H9 (cell line): Measurements from ENCODE around the gene MBP. TPM values are rescaled to one million over a fixed set of nuclear protein-coding genes. Genes with fewer than 3 reads are reported as not detected.

Experiments used
- DNase-seq: peaks from one replicate; pipeline ENCODE4 v3.0.0-alpha.2; 2017
- H2AFZ ChIP-seq: one replicate; pipeline ENCODE4 v1.6.1; 2013; ENCODE audit warnings: mild to moderate bottlenecking, low read length, control low read depth, moderate library complexity
- H2AK5ac ChIP-seq: 2 replicates; pipeline ENCODE4 v1.6.1; 2013; ENCODE audit warnings: low read length, control low read depth, mixed read lengths; ENCODE audit not compliant: insufficient read length
- H2BK120ac ChIP-seq: one replicate; pipeline ENCODE4 v1.6.1; 2013; ENCODE audit warnings: low read depth, mild to moderate bottlenecking, low read length, control low read depth, inconsistent platforms; ENCODE audit not compliant: poor library complexity, severe bottlenecking
- H2BK12ac ChIP-seq: 2 replicates; pipeline ENCODE4 v1.6.1; 2013; ENCODE audit warnings: low read length, control low read depth, mixed read lengths, low read depth; ENCODE audit not compliant: insufficient read length
- H2BK15ac ChIP-seq: 2 replicates; pipeline ENCODE4 v1.6.1; 2013; ENCODE audit warnings: low read depth, low read length, control low read depth
- H2BK20ac ChIP-seq: one replicate; pipeline ENCODE4 v1.6.1; 2013; ENCODE audit warnings: low read depth, mild to moderate bottlenecking, low read length, control low read depth, inconsistent platforms; ENCODE audit not compliant: poor library complexity, severe bottlenecking
- H2BK5ac ChIP-seq: 2 replicates; pipeline ENCODE4 v1.6.1; 2013; ENCODE audit warnings: low read length, control low read depth, mixed read lengths; ENCODE audit not compliant: insufficient read length
- H3K14ac ChIP-seq: 2 replicates; pipeline ENCODE4 v1.6.1; 2013; ENCODE audit warnings: low read length, control low read depth; ENCODE audit not compliant: insufficient read depth
- H3K18ac ChIP-seq: 2 replicates; pipeline ENCODE4 v1.6.1; 2013; ENCODE audit warnings: low read depth, mild to moderate bottlenecking, mixed read lengths, low read length, control low read depth; ENCODE audit not compliant: insufficient read length
- H3K23ac ChIP-seq: 2 replicates; pipeline ENCODE4 v1.6.1; 2013; ENCODE audit warnings: low read length, control low read depth, mixed read lengths, low read depth; ENCODE audit not compliant: insufficient read length
- H3K23me2 ChIP-seq: 2 replicates; pipeline ENCODE4 v1.6.1; 2013; ENCODE audit warnings: low read depth, mild to moderate bottlenecking, mixed read lengths, low read length, control low read depth; ENCODE audit not compliant: insufficient read length, poor library complexity, severe bottlenecking
- H3K27ac ChIP-seq: 2 replicates; pipeline ENCODE4 v1.5.1; 2013; ENCODE audit warnings: low read length, control low read depth, mixed read lengths, low read depth; ENCODE audit not compliant: insufficient read length
- H3K27me3 ChIP-seq: 2 replicates; pipeline ENCODE4 v1.6.1; 2013; ENCODE audit warnings: low read length, control low read depth, inconsistent platforms; ENCODE audit not compliant: insufficient read depth
- H3K4ac ChIP-seq: 2 replicates; pipeline ENCODE4 v1.6.1; 2013; ENCODE audit warnings: low read depth, mild to moderate bottlenecking, control low read depth, inconsistent platforms, low read length, moderate library complexity
- H3K4me1 ChIP-seq: 2 replicates; pipeline ENCODE4 v1.6.1; 2013; ENCODE audit warnings: low read length, control low read depth, inconsistent platforms; ENCODE audit not compliant: insufficient read depth
- H3K4me2 ChIP-seq: 2 replicates; pipeline ENCODE4 v1.6.1; 2013; ENCODE audit warnings: low read length, control low read depth, mixed read lengths; ENCODE audit not compliant: insufficient read length, insufficient read depth
- H3K56ac ChIP-seq: 2 replicates; pipeline ENCODE4 v1.6.1; 2013; ENCODE audit warnings: low read depth, mild to moderate bottlenecking, mixed read lengths, low read length, control low read depth; ENCODE audit not compliant: insufficient read length
- H3K79me1 ChIP-seq: 2 replicates; pipeline ENCODE4 v1.6.1; 2013; ENCODE audit warnings: low read depth, mild to moderate bottlenecking, moderate library complexity, low read length, control low read depth, inconsistent platforms; ENCODE audit not compliant: insufficient read depth, poor library complexity, severe bottlenecking
- H3K79me2 ChIP-seq: 2 replicates; pipeline ENCODE4 v1.6.1; 2013; ENCODE audit warnings: low read length, control low read depth, inconsistent platforms; ENCODE audit not compliant: insufficient read depth
- H3K9ac ChIP-seq: 2 replicates; pipeline ENCODE4 v1.6.1; 2013; ENCODE audit warnings: low read length, control low read depth, mixed read lengths; ENCODE audit not compliant: insufficient read length; ENCODE audit errors: extremely low read depth
- H3K9me3 ChIP-seq: one replicate; pipeline ENCODE4 v1.6.1; 2013; ENCODE audit warnings: low read depth, low read length, inconsistent platforms; ENCODE audit not compliant: control insufficient read depth
- H3T11ph ChIP-seq: one replicate; pipeline ENCODE4 v1.6.1; 2013; ENCODE audit warnings: mild to moderate bottlenecking, low read length, control low read depth, inconsistent platforms
- H4K20me1 ChIP-seq: one replicate; pipeline ENCODE4 v1.6.1; 2013; ENCODE audit not compliant: control insufficient read depth, insufficient read length, insufficient read depth
- H4K5ac ChIP-seq: 2 replicates; pipeline ENCODE4 v1.6.1; 2013; ENCODE audit warnings: low read depth, mild to moderate bottlenecking, mixed read lengths, low read length, control low read depth; ENCODE audit not compliant: insufficient read length
- H4K8ac ChIP-seq: replicated peaks from 2 replicates; pipeline ENCODE4 v1.6.1; 2013; ENCODE audit warnings: low read length, control low read depth, mixed read lengths, low read depth; ENCODE audit not compliant: insufficient read length
- H4K91ac ChIP-seq: 2 replicates; pipeline ENCODE4 v1.6.1; 2013; ENCODE audit warnings: low read depth, mild to moderate bottlenecking, moderate library complexity, mixed read lengths, low read length, control low read depth; ENCODE audit not compliant: insufficient read length
- H3K27ac Mint-ChIP-seq, 3 experiments: 2 replicates in 2 of 3; 3 replicates in 1 of 3; pipeline ENCODE4 v1.8.0; 2020 to 2021; ENCODE audit warnings: mixed read lengths in 3 of 3, mild to moderate bottlenecking in 1 of 3, moderate library complexity in 1 of 3
- H3K27me3 Mint-ChIP-seq: 2 replicates; pipeline ENCODE4 v1.8.0; 2021; ENCODE audit warnings: low read depth, mild to moderate bottlenecking, moderate library complexity, mixed read lengths
- H3K36me3 Mint-ChIP-seq, 3 experiments: 2 replicates in 2 of 3; 3 replicates in 1 of 3; pipeline ENCODE4 v1.8.0; 2020 to 2021; ENCODE audit warnings: low read depth in 3 of 3, mixed read lengths in 3 of 3; ENCODE audit not compliant: insufficient read depth in 1 of 3
- H3K4me1 Mint-ChIP-seq, 2 experiments: 2 replicates each; pipeline ENCODE4 v1.8.0; 2020; ENCODE audit warnings: mixed read lengths in 2 of 2
- H3K4me3 Mint-ChIP-seq, 2 experiments: 2 replicates in 1 of 2; 3 replicates in 1 of 2; pipeline ENCODE4 v1.8.0; 2020 to 2021; ENCODE audit warnings: mild to moderate bottlenecking in 2 of 2, mixed read lengths in 2 of 2, moderate library complexity in 1 of 2
- H3K9me3 Mint-ChIP-seq, 2 experiments: 2 replicates in 1 of 2; 3 replicates in 1 of 2; pipeline ENCODE4 v1.8.0; 2020; ENCODE audit warnings: mild to moderate bottlenecking in 2 of 2, mixed read lengths in 2 of 2, moderate library complexity in 1 of 2
- CTCF ChIP-seq: fragments of 200-600 bp; sonication (generic); conservative IDR thresholded peaks from 3 replicates; pipeline ENCODE4 v1.8.0; 2021; ENCODE audit warnings: antibody characterized with exemption, mild to moderate bottlenecking
- WGBS: extraction: QIAGEN DNeasy Blood & Tissue Kit; methylation state at CpG from one replicate; pipeline ENCODE4 v1.1.7; 2013; ENCODE audit warnings: missing lambda C conversion rate, low lambda C conversion rate, mixed read lengths; ENCODE audit not compliant: insufficient read length; ENCODE audit errors: extremely low coverage; 5-methylcytosine and 5-hydroxymethylcytosine counted together
- total RNA-seq: library from RNA; stranded (reverse); gene quantifications from 2 replicates; pipeline ENCODE4 v1.2.1, GENCODE V29; 2021

Gene MBP
- total RNA-seq, 1 experiment from 2014 or later, result 8.6 TPM

- H2AFZ ChIP-seq, result no peak overlapping the region
- peaks cover 5% of the 10 kb centered on the region for H3K27me3 Mint-ChIP-seq
- H4K5ac ChIP-seq, result no peak overlapping the region
- no peak overlapping the region for H2BK20ac ChIP-seq
- no peaks in the 10 kb centered on the region for H3K79me2 ChIP-seq
- no peak overlapping the region for H3K23ac ChIP-seq
- no peaks in the 10 kb centered on the region for H3K23me2 ChIP-seq
- H2BK5ac ChIP-seq, result no peak overlapping the region
- no peaks in the 10 kb centered on the region for H3K9me3 Mint-ChIP-seq
- H3K27me3 ChIP-seq, result no peaks in the 10 kb centered on the region
- no peak overlapping the region for H3K56ac ChIP-seq
- no CpG with 5 or more reads among the region's 7 CpGs for WGBS
- no peaks in the 10 kb centered on the region for H3K4me1 ChIP-seq
- no peak for TF ChIP-seq CTCF
- no peak overlapping the region for H3K18ac ChIP-seq
- no peak overlapping the region for H3K4ac ChIP-seq
- H2BK12ac ChIP-seq, result no peak overlapping the region
- no peak overlapping the region for H3K4me3 Mint-ChIP-seq
- no peaks in the 10 kb centered on the region for H3K9me3 ChIP-seq
- H4K91ac ChIP-seq, result no peak overlapping the region
- H2BK120ac ChIP-seq, result no peak overlapping the region
- H3K36me3 Mint-ChIP-seq, result no peaks in the 10 kb centered on the region; a peak in 1 of 7 replicates
- no peak overlapping the region for H3K27ac ChIP-seq
- DNase-seq, result no peak
- no peak overlapping the region for H2AK5ac ChIP-seq
- H3K4me2 ChIP-seq, result no peak overlapping the region
- no peak overlapping the region for H3K14ac ChIP-seq
- no peaks in the 10 kb centered on the region for H4K20me1 ChIP-seq
- H4K8ac ChIP-seq, result no peak overlapping the region
- H2BK15ac ChIP-seq, result no peak overlapping the region
- no peak overlapping the region for H3K27ac Mint-ChIP-seq
- no peak overlapping the region for H3K9ac ChIP-seq
- no peak overlapping the region for H3T11ph ChIP-seq
- H3K79me1 ChIP-seq, result no peaks in the 10 kb centered on the region
- peaks cover 25 to 36% of the 10 kb centered on the region in 2 experiments for H3K4me1 Mint-ChIP-seq
Measured at GRCh38 chr18:76996429-76996828, 136.2 kb downstream of the MBP start.
